ENCODE measurements around the gene LYPD3. TPM values are rescaled to one million over a fixed set of nuclear protein-coding genes. Genes with fewer than 3 reads are reported as not detected.

LYPD3 gene
- total RNA-seq, 4 donors from 2014 or later: 185 to 612 (median 483) TPM

DNA sequence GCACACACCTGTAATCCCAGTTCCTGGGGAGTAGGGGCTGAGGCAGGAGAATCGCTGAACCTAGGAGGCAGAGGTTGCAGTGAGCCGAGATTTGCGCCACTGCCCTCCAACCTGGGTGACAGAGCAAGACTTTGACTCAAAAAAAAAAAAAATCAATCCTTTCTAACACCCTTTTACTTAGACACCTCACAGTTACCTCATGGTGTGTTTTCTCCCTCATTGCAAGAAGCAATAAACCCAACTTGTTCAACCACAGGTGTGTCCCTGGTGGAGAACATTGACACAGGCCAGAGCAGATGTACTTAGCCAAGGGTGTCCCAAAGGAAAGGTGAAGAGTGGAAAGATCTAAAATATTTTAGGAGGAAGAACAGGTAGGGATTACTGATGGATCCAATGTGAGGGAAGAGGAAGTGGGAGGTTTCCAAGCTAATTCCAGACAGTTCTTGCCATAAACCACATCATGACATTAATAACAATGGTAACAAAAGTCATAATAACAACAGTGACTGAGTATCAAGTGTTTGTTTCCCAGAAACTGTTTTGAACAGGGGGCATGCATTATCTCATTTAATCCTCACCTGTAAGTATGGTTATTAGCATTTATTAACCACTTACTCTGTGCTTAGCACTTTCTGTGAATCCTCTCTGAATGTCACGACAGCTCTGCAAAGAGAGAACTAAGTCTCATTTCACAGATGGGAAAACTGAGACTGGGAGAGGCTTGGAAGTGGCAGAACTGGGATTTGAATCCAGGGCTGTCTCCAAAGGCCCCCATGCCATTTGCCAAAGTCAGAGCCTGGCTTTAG is 3.1 kb upstream of the LYPD3 start:
- H3K27me3 ChIP-seq: no peaks in the 10 kb centered on the region
- TF ChIP-seq POLR2A (IDR thresholded peaks at IDR 0.05): no peak
- TF ChIP-seq, protein P1, sequence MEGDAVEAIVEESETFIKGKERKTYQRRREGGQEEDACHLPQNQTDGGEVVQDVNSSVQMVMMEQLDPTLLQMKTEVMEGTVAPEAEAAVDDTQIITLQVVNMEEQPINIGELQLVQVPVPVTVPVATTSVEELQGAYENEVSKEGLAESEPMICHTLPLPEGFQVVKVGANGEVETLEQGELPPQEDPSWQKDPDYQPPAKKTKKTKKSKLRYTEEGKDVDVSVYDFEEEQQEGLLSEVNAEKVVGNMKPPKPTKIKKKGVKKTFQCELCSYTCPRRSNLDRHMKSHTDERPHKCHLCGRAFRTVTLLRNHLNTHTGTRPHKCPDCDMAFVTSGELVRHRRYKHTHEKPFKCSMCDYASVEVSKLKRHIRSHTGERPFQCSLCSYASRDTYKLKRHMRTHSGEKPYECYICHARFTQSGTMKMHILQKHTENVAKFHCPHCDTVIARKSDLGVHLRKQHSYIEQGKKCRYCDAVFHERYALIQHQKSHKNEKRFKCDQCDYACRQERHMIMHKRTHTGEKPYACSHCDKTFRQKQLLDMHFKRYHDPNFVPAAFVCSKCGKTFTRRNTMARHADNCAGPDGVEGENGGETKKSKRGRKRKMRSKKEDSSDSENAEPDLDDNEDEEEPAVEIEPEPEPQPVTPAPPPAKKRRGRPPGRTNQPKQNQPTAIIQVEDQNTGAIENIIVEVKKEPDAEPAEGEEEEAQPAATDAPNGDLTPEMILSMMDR (IDR thresholded peaks at IDR 0.05): no peak
- no peak for TF ChIP-seq EP300 (IDR thresholded peaks at IDR 0.05)
- no peak overlapping the region for H3K4me3 ChIP-seq
- H3K27ac ChIP-seq: peak overlapping the region; percentile 66
- H3K4me1 ChIP-seq: peaks cover 59% of the 10 kb centered on the region
- 75% methylated on average over 4 of the region's 4 CpGs for WGBS
- no peaks in the 10 kb centered on the region for H3K9me3 ChIP-seq
- no peak for DNase-seq (ENCODE audit: low spot score in 2 of 2)
- no peaks in the 10 kb centered on the region for H3K36me3 ChIP-seq

DNA sequence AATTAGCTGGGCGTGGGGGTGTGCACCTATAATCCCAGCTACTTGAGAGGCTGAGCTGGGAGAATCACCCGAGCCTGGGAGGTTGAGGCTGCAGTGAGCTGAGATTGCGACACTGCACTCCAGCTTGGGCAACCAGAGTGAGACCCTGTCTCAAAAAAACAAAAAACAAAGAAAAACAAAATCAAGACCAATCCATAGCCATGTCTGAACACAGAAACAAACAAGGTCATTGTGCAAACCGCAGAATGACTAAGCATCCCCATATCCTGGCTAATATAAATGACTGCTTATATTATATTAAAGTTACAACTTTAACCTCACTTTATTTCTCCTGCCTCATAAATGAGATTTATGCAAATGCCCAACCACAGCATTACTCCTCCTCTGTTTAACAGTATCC is 2.3 kb upstream of the LYPD3 start:
- Histone ChIP-seq H3K27ac (peak overlapping the region; percentile 66), H3K4me1 (peaks cover 63% of the 10 kb centered on the region), H3K27me3 (no peaks in the 10 kb centered on the region), H3K9me3 (no peaks in the 10 kb centered on the region), H3K36me3 (no peaks in the 10 kb centered on the region), H3K4me3 (no peak overlapping the region)
- DNase-seq (ENCODE audit: low spot score in 2 of 2): no peak
- WGBS: 75% methylated on average over 4 of the region's 4 CpGs
- TF ChIP-seq EP300 (IDR thresholded peaks at IDR 0.05): no peak

DNA sequence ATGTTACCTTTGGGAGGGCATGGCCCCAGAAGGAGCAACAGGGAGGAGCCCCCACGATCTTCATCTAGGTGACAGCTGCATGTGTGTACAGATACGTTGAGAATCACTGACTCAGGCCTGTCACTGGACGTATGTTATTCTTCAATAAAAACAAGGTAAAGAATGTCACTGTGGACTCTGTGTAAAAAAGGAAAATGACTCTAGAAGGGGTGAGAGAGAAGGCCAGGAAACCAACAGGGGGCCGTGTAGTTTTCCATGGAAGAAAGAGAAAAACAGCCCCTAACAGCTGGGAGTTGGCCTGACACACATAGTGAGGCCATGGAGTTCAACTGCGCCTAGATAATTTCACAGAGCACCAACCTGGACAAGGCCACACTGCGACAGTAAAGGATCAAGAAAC is 1.9 kb upstream of the LYPD3 start:
- H3K9me3 ChIP-seq: no peaks in the 10 kb centered on the region
- peak overlapping the region; percentile 66 for H3K27ac ChIP-seq
- no peaks in the 10 kb centered on the region for H3K27me3 ChIP-seq
- peaks cover 68% of the 10 kb centered on the region for H3K4me1 ChIP-seq
- no peak for DNase-seq (ENCODE audit: low spot score in 2 of 2)
- no peak overlapping the region for H3K4me3 ChIP-seq
- TF ChIP-seq EP300 (IDR thresholded peaks at IDR 0.05) (no peak), POLR2A (IDR thresholded peaks at IDR 0.05) (no peak), POLR2AphosphoS5 (IDR thresholded peaks at IDR 0.05) (no peak)
- TF ChIP-seq, protein P1 (IDR thresholded peaks at IDR 0.05): no peak
- WGBS: 83% methylated on average over 6 of the region's 6 CpGs
- H3K36me3 ChIP-seq: no peaks in the 10 kb centered on the region

DNA sequence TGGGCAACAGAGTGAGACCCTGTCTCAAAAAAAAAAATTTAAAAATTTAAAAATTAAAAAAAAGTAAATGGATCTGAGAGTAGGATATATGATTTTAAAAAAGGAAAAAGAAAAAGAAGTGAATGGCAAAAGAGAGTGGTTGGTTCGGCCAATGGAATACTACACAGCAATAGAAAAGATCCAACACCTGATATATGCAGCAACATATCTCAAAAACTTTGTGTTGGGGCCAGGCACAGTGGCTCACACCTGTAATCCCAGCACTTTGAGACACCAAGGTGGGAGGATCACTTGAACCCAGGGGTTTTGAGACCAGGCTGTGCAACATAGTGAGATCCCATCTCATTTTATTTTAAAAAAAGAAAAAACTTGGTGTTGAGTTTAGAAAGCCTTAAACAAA is 1.4 kb upstream of the LYPD3 start:
- no peaks in the 10 kb centered on the region for H3K9me3 ChIP-seq
- H3K4me3 ChIP-seq: no peak overlapping the region
- H3K36me3 ChIP-seq: peaks cover under 1% of the 10 kb centered on the region
- H3K27me3 ChIP-seq: no peaks in the 10 kb centered on the region
- DNase-seq (ENCODE audit: low spot score in 2 of 2): no peak
- TF ChIP-seq POLR2A (IDR thresholded peaks at IDR 0.05): no peak
- TF ChIP-seq, protein P1 (IDR thresholded peaks at IDR 0.05): no peak
- no peak for TF ChIP-seq POLR2AphosphoS5 (IDR thresholded peaks at IDR 0.05)
- no peak for TF ChIP-seq EP300 (IDR thresholded peaks at IDR 0.05)
- H3K4me1 ChIP-seq: peaks cover 73% of the 10 kb centered on the region
- peak overlapping the region; percentile 66 for H3K27ac ChIP-seq
- 93% methylated on average over 1 of the region's 1 CpG for WGBS

DNA sequence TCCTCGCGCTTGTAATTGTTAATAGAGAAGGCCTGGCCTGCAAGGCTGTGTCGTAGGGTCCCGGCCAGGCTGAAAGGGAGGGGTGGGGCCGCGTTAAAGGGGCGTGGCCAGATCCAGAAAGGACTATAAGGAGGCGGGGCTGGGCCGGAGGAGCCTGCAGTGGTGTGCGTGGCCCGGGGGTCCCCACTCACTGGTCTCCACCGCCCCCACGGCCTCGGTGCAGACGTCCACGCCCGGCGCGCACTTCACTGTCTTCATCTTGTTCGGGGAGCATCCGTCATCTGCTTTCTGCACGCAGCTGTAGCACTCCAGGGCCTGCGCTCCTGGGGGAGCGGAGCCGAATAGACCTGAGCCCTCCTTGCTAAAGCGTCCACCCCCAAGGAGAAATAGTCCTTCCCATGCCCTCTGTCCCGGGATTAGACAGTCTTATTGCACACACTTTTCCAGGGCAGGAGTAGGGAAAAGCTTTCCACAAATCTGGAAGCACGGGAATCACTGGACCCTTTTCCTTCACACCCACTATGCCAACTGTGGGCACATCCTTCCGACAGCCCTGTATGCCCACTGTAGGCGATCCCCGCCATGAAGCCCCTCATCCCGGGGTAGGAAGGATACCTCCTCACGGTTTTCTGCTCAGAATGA is 1.2 kb downstream of the LYPD3 start:
- H3K36me3 ChIP-seq: peaks cover 9% of the 10 kb centered on the region
- no peaks in the 10 kb centered on the region for H3K9me3 ChIP-seq
- H3K4me3 ChIP-seq: peak overlapping the region; percentile 56
- peaks cover 65% of the 10 kb centered on the region for H3K4me1 ChIP-seq
- H3K27ac ChIP-seq: peak overlapping the region; percentile 88
- peak; percentile 90 for DNase-seq (ENCODE audit: low spot score in 2 of 2)
- TF ChIP-seq, protein P1 (IDR thresholded peaks at IDR 0.05): no peak
- no peak for TF ChIP-seq POLR2A (IDR thresholded peaks at IDR 0.05)
- no peak for TF ChIP-seq POLR2AphosphoS5 (IDR thresholded peaks at IDR 0.05)
- TF ChIP-seq EP300 (IDR thresholded peaks at IDR 0.05): no peak
- no peaks in the 10 kb centered on the region for H3K27me3 ChIP-seq
- 19% methylated on average over 20 of the region's 33 CpGs for WGBS
